ENCODE results near the gene NFKB1.
A peak's percentile ranks its signal among the peaks of the same experiment; 100 is the strongest.

The NFKB1 gene

DNA sequence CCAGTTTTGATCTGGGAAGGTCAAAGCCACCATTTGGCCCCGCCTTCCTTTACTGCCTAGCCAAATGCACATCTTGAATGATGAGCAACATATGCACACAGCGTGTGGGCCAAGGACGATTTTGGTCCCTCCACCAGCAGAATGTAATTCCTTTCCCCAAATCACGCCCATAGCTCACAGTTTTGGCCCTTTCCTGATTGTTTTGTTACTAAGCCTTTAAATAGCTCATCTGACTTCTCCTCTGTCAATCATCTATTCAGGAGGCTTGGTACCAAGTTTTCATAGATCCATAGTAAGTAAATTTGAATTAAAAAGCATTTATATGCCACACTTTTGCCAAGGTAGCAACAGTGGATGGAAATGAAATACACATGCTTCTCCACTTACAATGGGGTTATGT, 123.3 kb downstream of the NFKB1 start:
- TF ChIP-seq, protein P1, sequence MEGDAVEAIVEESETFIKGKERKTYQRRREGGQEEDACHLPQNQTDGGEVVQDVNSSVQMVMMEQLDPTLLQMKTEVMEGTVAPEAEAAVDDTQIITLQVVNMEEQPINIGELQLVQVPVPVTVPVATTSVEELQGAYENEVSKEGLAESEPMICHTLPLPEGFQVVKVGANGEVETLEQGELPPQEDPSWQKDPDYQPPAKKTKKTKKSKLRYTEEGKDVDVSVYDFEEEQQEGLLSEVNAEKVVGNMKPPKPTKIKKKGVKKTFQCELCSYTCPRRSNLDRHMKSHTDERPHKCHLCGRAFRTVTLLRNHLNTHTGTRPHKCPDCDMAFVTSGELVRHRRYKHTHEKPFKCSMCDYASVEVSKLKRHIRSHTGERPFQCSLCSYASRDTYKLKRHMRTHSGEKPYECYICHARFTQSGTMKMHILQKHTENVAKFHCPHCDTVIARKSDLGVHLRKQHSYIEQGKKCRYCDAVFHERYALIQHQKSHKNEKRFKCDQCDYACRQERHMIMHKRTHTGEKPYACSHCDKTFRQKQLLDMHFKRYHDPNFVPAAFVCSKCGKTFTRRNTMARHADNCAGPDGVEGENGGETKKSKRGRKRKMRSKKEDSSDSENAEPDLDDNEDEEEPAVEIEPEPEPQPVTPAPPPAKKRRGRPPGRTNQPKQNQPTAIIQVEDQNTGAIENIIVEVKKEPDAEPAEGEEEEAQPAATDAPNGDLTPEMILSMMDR (conservative IDR thresholded peaks at IDR 0.05; ENCODE audit: low read length) = no peak
- no peak for DNase-seq (ENCODE audit: low read depth)

DNA sequence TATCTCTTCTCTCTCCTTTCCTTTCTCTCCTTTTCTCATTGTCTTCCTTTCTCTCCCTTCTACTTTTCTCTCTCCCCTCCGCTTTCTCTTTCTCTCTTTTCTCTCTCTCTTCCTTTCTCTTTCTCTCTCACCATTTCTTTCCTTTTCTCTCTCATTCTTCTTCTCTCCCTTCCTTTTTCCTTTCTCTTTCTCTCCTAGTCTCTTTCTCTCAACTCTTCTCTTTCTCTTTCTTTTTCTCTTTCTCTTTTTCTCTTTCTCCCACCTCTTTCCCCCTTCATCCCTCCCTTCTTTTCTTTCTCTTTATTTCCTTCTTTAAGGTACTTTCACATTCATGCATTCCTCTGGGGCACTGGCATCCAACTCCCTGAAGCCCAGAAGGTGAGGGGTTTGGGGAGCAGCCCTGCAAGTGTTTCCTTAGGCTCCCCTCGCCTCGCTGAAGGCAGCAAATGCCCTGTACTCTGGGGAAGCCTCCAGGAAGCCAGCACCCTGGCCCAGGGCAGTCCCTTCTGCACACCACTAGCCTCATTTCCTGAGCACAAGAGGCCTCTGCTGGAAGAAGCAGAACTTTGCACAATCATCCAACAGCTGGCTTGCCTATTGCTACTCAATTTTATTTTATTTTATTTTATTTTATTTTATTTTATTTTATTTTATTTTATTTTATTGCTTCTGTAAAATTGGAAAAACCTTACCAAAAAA, 124.2 kb downstream of the NFKB1 start:
- H3K4me3 ChIP-seq (ENCODE audit: low read length) = no peak overlapping the region
- DNase-seq (ENCODE audit: low read depth) = peak; percentile 52
- TF ChIP-seq, protein P1 (conservative IDR thresholded peaks at IDR 0.05; ENCODE audit: low read length) = peak; percentile 41

More for the DNA sequence above, 123.3 kb downstream of the NFKB1 start:
- H3K4me3 ChIP-seq (ENCODE audit: low read length) = no peak overlapping the region

GRCh38 chr4:102627831-102628523, 126.8 kb downstream of the NFKB1 start:
- TF ChIP-seq, protein P1 (conservative IDR thresholded peaks at IDR 0.05; ENCODE audit: low read length) = no peak
- no peak for DNase-seq (ENCODE audit: low read depth)
- no peak overlapping the region for H3K4me3 ChIP-seq (ENCODE audit: low read length)

GRCh38 chr4:102629673-102630072, 128.5 kb downstream of the NFKB1 start:
- TF ChIP-seq, protein P1 (conservative IDR thresholded peaks at IDR 0.05; ENCODE audit: low read length) = no peak
- DNase-seq (ENCODE audit: low read depth) = no peak
- no peak overlapping the region for H3K4me3 ChIP-seq (ENCODE audit: low read length)

DNA sequence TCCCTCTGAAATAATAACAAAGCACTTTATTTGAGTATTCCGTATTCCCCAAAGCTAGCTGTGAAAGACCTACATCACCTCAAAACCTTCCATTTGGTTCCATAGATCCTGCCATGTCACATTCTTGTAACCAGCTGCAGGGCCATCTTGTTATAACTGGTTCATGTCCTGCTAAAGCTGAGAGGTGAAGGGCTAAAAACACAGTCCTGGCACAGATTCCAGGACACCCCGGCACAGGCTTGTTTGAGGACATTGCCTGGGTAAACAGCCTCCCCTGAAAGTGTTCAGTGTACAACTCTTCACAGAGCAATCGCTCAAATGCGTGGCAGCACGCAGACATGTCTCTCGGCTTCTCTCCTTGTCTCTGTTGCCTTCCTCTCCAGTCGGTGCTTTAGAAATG, 130.5 kb downstream of the NFKB1 start:
- no peak overlapping the region for H3K4me3 ChIP-seq (ENCODE audit: low read length)
- TF ChIP-seq, protein P1 (conservative IDR thresholded peaks at IDR 0.05; ENCODE audit: low read length) = no peak
- DNase-seq (ENCODE audit: low read depth) = no peak

- TF ChIP-seq, protein P1 (conservative IDR thresholded peaks at IDR 0.05; ENCODE audit: low read length) = no peak
- peak; percentile 17 for DNase-seq (ENCODE audit: low read depth)
- H3K4me3 ChIP-seq (ENCODE audit: low read length) = no peak overlapping the region
These were observed 131.3 kb downstream of the NFKB1 start for GRCh38 chr4:102632241-102633065.

Measured in AG10803 (cell line).